Neuron (in vitro differentiated cells): Measurements from ENCODE around the gene AKT3.

Experiments
- H2AFZ ChIP-seq: one replicate; pipeline ENCODE4 v1.6.1; 2013; ENCODE audit warnings: low read depth, mild to moderate bottlenecking, inconsistent platforms, low read length, moderate library complexity
- H3K27me3 ChIP-seq: one replicate; pipeline ENCODE4 v1.6.1; 2013; ENCODE audit warnings: low read length; ENCODE audit not compliant: insufficient read depth
- H3K36me3 ChIP-seq: one replicate; pipeline ENCODE4 v1.6.1; 2013; ENCODE audit warnings: low read length; ENCODE audit not compliant: insufficient read depth
- H3K4me1 ChIP-seq: one replicate; pipeline ENCODE4 v1.6.1; 2013; ENCODE audit warnings: low read length; ENCODE audit not compliant: insufficient read depth
- H3K4me3 ChIP-seq: 2 replicates; pipeline ENCODE4 v1.5.1; 2013; ENCODE audit warnings: mild to moderate bottlenecking, low read length, moderate library complexity
- H3K9me3 ChIP-seq: one replicate; pipeline ENCODE4 v1.6.1; 2013; ENCODE audit warnings: low read length

AKT3 gene

DNA sequence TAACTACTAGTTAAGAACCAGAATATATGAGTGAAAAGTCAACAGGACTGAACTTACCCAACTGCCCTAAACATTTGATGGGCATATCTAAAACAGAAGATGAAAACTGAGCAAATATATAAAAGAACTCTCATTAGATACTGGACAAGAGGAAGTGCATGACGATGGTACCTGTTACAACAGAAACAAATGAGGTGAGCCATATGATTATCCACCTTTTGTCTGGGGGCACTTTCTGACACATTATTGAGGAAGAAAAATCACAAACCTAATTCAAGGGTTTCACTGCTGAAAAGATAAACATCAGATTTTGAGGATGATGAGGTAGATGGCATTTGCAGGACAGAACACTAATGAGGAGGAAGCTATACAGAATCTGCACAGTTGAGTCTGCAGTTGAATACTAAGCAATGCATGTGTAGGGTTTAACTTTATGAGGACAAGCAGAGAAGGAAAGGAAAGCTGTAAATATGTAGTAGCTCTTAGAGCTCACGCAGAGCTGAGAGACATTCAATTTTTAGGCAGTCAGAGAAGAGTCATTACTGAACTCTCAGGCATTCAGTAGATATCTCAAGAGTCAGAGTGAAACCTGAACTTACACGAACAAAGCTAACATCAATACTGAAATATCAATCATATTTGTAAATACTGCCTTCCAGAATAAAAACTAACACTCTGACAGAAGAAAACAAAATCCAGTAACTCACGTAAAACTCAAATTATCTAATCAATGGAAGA, 262.1 kb downstream of the AKT3 start:
- no peak overlapping the region for H3K4me3 ChIP-seq
- peaks cover 13% of the 10 kb centered on the region for H3K9me3 ChIP-seq
- no peaks in the 10 kb centered on the region for H3K27me3 ChIP-seq
- H3K36me3 ChIP-seq = peaks cover 2% of the 10 kb centered on the region
- H2AFZ ChIP-seq = no peak overlapping the region
- H3K4me1 ChIP-seq = no peaks in the 10 kb centered on the region

DNA sequence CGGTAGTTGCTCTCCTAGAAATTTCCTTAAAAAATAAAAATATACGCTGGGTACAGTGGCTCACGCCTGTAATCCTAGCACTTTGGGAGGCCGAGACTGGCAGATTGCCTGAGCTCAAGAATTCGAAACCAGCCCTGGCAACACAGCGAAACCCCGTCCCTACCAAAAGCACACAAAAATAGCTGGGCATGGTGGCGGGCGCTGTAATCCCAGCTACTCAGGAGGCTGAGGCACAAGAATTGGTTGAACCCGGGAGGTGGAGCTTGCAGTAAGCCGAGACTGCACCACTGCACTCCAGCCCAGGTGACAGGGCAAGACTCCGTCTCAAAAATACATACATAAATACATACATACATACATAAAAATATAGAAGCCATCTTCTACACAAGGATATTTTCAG, 262.8 kb downstream of the AKT3 start:
- H3K4me1 ChIP-seq = no peaks in the 10 kb centered on the region
- H3K9me3 ChIP-seq = peaks cover 16% of the 10 kb centered on the region
- no peaks in the 10 kb centered on the region for H3K27me3 ChIP-seq
- H3K36me3 ChIP-seq = peaks cover 2% of the 10 kb centered on the region
- no peak overlapping the region for H3K4me3 ChIP-seq
- no peak overlapping the region for H2AFZ ChIP-seq

DNA sequence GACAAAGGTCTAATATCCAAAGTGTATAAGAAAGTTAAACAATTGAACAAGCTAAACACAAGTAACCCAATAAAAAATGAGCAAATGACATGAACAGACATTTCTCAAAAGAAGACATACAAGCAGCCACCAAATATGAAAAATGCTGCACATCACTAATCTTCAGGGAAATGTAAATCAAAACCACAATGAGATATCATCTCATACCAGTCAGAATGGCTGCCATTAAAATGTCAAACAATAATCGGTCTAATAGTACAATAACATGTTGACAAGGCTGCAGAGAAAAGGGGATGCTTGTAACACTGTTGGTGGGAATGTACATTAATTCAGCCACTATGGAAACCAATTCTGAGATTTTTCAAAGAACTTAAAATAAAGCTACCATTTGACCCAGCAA, 264.1 kb downstream of the AKT3 start:
- Histone ChIP-seq H3K9me3 (peaks cover 17% of the 10 kb centered on the region), H3K36me3 (peaks cover 2% of the 10 kb centered on the region), H3K4me3 (no peak overlapping the region), H3K27me3 (no peaks in the 10 kb centered on the region), H3K4me1 (no peaks in the 10 kb centered on the region), H2AFZ (no peak overlapping the region)

DNA sequence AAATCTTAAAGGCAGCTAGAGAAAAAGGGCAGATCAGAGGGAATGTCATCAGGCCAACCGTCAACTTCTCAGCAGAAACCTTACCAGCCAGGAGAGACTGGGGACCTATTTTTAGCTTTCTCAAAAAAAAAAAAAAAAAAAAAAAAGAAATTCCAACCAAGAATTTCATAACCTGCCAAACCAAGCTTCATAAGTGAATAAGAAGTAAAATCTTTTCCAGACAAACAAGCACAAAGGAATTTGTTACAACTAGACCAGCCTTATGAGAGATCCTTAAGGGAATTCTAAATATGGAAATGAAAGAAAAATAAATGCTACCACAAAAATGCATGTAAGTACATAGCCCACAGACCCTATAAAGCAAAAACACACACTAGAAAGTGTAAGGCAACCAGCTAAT, 267.7 kb downstream of the AKT3 start:
- H3K27me3 ChIP-seq = no peaks in the 10 kb centered on the region
- H3K4me1 ChIP-seq = no peaks in the 10 kb centered on the region
- H3K4me3 ChIP-seq = no peak overlapping the region
- no peaks in the 10 kb centered on the region for H3K36me3 ChIP-seq
- H3K9me3 ChIP-seq = peaks cover 29% of the 10 kb centered on the region
- H2AFZ ChIP-seq = no peak overlapping the region

DNA sequence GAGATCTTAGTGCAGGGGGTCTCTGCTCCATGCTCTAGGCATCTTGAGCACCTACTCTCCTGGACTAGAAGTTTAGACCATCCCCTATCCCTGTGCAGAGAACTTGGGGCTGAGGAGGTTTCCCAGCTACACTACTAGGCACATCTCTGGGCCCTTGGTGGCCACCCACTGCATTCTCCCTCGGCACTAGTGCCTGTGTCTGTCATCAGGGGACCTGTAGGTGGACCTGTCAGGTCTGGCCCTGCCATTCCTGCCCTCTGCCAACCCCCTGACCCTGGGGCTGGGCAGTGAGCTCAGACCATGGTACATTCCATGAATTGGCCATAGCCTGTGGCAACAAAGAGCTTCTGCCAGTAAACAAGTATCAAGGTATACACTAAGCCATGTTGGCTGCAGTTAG, 269.1 kb downstream of the AKT3 start:
- no peaks in the 10 kb centered on the region for H3K36me3 ChIP-seq
- H3K9me3 ChIP-seq = peaks cover 29% of the 10 kb centered on the region
- H3K4me1 ChIP-seq = no peaks in the 10 kb centered on the region
- no peak overlapping the region for H3K4me3 ChIP-seq
- no peaks in the 10 kb centered on the region for H3K27me3 ChIP-seq
- H2AFZ ChIP-seq = no peak overlapping the region

DNA sequence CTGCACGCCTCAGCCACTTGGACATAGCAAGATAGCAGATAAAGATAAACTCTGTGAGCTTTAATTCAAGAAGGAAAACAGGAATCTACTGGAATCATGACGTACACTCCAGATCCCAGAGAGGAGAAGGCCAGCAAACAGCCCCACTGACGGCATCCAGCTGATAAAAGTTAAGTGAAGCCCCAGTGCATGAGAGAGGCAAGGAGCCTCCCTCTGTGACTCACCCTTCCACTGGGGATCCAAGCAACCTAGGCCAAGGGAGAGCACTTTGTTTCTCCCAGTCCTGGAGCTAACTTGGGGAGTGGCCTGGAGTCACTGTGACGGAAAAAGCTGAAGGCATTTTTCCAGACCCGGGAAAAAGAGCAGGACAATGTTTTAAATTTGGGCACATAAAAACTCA, 270.0 kb downstream of the AKT3 start:
- Histone ChIP-seq H3K9me3 (peaks cover 23% of the 10 kb centered on the region), H2AFZ (no peak overlapping the region), H3K4me3 (no peak overlapping the region), H3K4me1 (no peaks in the 10 kb centered on the region), H3K36me3 (no peaks in the 10 kb centered on the region), H3K27me3 (no peaks in the 10 kb centered on the region)

DNA sequence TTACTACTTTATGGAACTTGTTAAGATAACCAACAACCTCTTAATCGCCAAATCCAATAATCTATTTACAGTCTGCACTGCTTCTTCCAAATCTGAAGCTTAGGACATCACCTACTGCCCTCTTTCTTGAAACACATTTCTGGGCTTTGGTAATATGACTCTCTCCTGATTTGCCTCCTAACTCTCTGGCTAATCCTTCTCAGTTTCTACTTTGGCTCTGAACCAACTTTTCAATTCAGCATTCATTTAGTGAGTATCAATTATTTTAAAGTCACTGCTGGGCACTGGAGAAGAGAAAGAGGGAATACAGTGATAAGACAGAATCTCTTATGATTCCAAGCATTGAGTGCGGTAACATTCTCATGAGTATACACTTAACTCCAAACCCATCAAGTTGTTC, 275.0 kb downstream of the AKT3 start:
- Histone ChIP-seq H3K4me3 (no peak overlapping the region), H3K36me3 (peaks cover 3% of the 10 kb centered on the region), H2AFZ (no peak overlapping the region), H3K4me1 (no peaks in the 10 kb centered on the region), H3K27me3 (no peaks in the 10 kb centered on the region), H3K9me3 (peaks cover 6% of the 10 kb centered on the region)

DNA sequence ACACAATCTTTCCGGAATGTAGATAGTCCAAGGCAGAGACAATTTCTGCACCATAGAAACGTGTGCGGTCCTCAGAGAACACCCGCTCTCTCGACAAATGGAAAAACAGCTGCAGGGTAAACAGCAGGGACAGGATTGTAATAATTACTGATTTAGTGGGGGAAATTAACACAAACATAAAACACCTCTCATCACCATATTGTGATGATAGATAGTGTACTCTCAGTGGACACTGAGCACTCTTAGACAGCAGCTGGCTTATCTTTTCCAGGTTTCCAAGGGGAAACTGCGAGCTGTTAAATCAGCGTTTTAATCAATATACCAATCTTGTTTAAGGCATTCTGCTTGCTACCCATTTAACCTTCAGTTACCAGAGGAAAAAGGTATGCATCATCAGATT, 277.1 kb downstream of the AKT3 start:
- no peaks in the 10 kb centered on the region for H3K4me1 ChIP-seq
- no peaks in the 10 kb centered on the region for H3K27me3 ChIP-seq
- peaks cover 8% of the 10 kb centered on the region for H3K36me3 ChIP-seq
- H3K9me3 ChIP-seq = peaks cover 2% of the 10 kb centered on the region
- no peak overlapping the region for H2AFZ ChIP-seq
- no peak overlapping the region for H3K4me3 ChIP-seq

DNA sequence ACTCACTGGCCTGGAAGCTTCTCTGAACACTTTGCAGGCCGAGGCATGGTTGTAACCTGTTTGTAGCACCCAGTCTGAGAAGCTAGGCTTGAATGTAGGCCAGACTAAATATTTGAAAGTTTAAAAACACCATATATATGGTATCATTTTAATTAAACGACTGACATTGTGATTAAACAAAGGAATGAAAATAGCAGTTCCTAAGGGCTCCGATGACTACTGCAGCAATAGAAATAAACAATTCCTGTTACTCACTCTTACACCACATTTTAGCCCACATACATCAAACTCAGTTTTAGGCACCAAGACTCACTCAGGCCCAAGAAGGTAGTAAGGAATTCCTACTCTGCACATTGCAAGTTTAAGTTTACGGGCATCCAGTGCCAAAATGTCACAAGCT, 281.2 kb downstream of the AKT3 start:
- Histone ChIP-seq H3K9me3 (peaks cover 1% of the 10 kb centered on the region), H3K4me1 (no peaks in the 10 kb centered on the region), H3K27me3 (no peaks in the 10 kb centered on the region), H3K36me3 (peaks cover 8% of the 10 kb centered on the region), H2AFZ (no peak overlapping the region), H3K4me3 (no peak overlapping the region)

DNA sequence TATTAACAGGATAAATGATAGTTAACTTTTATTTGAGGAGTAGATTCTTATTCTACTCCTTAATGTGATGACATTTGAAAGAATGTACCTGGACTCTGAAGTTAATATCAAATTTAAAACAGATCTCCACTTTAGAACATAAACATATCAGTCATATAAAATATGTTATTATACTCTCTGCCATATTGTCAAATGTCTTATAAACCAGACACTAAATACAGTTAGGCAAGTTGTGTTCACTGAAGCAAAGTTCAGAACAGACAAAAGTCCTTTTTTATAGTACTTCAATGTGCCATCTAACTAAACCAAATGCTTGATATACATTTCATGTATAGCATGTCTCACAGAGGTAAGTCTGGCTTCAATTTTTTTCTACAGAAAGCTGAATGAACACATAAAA, 285.2 kb downstream of the AKT3 start:
- Histone ChIP-seq H3K4me1 (no peaks in the 10 kb centered on the region), H3K36me3 (peaks cover 22% of the 10 kb centered on the region), H2AFZ (no peak overlapping the region), H3K9me3 (peaks cover 17% of the 10 kb centered on the region), H3K4me3 (no peak overlapping the region), H3K27me3 (no peaks in the 10 kb centered on the region)

DNA sequence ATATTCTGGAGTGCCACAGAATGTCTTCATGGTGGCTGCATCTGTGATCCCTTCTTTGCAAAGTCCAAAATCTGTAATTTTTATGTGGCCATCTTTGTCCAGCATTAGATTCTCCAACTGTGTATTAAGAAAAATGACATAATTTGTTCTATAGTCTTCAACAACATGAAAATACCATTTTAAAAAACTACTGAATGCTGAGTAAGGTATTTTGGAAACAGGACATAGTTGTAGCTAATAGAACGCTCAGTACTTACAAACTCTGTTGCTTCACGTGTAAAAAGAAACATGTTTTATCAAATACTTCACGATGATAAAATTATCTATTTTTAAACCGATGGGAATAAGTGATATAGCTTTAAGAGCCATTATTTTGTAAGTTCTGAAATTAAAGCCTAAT, 286.3 kb downstream of the AKT3 start:
- Histone ChIP-seq H3K27me3 (no peaks in the 10 kb centered on the region), H3K9me3 (peaks cover 17% of the 10 kb centered on the region), H2AFZ (no peak overlapping the region), H3K4me1 (no peaks in the 10 kb centered on the region), H3K36me3 (peaks cover 19% of the 10 kb centered on the region), H3K4me3 (no peak overlapping the region)

DNA sequence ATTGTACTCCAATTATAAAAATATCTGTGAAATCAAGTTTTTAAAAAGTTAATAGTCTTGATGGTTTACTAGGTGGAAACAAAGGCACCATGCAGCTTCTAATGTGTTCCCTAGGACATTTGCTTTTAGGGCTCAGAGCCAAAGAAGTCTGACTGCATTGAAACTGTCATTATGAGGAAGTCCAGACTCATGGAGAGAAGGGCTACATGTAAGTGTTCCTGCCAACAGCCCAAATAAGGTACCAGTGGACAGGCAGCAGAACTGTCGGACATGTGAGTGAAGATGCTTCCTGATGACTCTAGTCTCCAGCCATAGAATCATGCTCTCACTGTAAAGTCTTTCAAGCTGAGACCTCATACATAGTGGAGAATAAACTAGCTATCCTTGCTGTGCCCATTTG, 287.6 kb downstream of the AKT3 start:
- peaks cover 18% of the 10 kb centered on the region for H3K36me3 ChIP-seq
- H2AFZ ChIP-seq = no peak overlapping the region
- no peaks in the 10 kb centered on the region for H3K4me1 ChIP-seq
- H3K27me3 ChIP-seq = no peaks in the 10 kb centered on the region
- peaks cover 17% of the 10 kb centered on the region for H3K9me3 ChIP-seq
- no peak overlapping the region for H3K4me3 ChIP-seq

DNA sequence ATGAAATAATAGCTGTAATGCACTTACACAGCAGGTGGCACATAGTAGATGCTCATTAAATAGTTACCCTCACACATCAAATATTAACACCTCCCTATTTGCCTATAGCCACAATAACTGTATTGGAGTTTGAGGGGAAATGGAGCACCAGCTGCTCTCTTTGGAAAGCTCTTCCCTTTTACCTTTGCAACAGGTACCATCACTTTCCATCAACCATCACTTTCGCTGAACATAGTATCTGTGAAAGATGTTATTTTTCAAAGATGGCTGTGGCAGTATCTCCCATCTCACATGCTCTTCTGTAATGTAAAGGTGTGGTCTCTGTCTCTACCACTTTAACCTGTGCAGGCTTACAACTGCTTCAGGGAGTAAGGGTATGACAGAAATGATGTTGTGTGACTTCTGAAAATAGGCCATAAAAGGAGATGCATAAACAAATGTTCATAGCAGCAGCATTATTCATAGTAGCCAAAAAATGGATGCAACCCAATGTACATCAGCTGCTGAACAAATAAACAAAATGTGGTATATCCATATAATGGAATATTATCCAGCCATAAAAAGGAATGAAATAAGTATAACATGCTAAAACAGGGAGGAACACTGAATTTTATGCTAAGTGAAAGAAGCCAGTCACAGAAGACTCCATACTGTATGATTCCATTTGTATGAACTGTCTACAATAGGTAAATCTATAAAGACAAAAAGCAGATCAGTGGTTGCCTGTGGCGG, 288.3 kb downstream of the AKT3 start:
- H2AFZ ChIP-seq = no peak overlapping the region
- no peaks in the 10 kb centered on the region for H3K27me3 ChIP-seq
- H3K9me3 ChIP-seq = peaks cover 16% of the 10 kb centered on the region
- no peak overlapping the region for H3K4me3 ChIP-seq
- no peaks in the 10 kb centered on the region for H3K4me1 ChIP-seq
- peaks cover 18% of the 10 kb centered on the region for H3K36me3 ChIP-seq
